Measurements from ENCODE around the gene APOLD1.
"Not testable (repeated sequence)": the region's sequence is repeated elsewhere in the genome, so short reads cannot be mapped to it uniquely, and the experiment has no call there.

The APOLD1 gene

DNA sequence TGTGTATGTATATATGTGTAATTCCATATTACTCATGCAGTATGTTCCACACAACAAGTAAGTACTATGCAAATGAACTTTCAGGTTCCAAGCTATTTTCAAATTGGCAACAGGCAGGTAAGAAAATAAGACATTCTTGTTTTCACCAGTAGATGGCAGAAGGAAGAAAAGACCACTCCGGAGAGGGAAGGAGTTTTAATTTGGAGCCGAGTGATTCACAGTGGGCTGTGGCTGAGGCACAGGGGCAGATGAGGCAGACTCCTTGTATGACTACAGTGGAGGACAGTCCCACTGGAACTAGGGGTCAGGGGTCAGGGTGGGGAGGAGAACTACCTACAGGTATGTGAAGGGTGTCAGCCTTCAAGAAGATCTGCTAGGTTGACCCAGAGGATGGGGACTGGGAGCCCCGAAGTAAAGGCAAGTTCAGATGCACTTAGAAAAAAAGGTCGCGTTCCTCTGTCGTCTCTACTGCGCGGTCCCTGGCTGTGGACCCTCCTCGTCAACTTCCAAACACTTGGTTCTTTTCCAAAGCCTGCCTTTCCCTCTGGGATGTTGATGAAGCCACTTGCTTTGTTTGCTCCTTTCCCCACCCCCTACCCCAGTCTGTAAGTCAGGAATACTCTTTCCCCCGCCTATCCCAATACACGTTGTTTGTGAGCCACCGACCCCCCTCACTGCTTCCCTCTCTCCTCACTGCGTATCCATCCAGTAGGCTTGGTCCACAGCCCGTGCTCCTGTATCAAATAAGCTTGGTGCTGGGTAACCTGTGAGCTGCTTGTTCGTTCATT lies 51.8 kb downstream of the APOLD1 start:
- in situ Hi-C loops (cut with MboI; ENCODE audit: low sequenced_read_pairs): no loop called here

- in situ Hi-C loops (cut with MboI; ENCODE audit: low sequenced_read_pairs): no loop called here
Measured at GRCh38 chr12:12837813-12838153, 52.3 kb downstream of the APOLD1 start.

GRCh38 chr12:12839003-12839395 lies 53.5 kb downstream of the APOLD1 start:
- in situ Hi-C loops (cut with MboI; ENCODE audit: low sequenced_read_pairs): no loop called here

DNA sequence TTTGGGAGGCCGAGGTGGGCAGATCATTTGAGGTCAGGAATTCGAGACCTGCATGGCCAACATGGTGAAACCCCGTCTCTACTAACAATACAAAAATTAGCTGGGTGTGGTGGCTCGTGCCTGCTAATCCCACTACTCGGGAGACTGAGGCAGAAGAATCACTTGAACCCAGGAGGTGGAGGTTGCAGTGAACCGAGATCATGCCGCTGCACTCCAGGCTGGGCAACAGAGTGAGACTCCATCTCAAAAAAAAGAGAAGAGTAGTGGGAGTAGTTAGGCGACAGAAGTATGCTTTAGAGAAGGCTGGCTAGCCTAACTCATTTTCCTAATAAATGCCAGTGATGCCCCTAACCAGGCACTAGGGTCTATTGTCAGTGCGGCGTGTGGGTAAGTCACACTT lies 54.0 kb downstream of the APOLD1 start:
- in situ Hi-C loops (cut with MboI; ENCODE audit: low sequenced_read_pairs): not testable (repeated sequence)

GRCh38 chr12:12839873-12840579 lies 54.6 kb downstream of the APOLD1 start:
- in situ Hi-C loops (cut with MboI; ENCODE audit: low sequenced_read_pairs): no loop called here

DNA sequence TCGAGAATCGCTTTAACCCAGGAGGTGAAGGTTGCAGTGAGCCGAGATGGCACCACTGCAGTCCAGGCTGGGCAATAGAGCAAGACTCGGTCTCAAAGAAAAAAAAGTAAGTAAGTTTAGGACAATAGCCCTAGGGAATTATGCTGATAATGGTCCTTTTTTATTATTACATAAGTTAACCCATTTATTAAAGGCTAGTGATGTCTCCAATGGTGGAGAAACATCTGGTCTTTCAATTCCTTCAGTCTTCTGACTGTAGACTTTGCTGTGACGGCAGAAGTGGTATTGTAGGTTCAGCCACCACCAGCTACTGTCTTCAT lies 55.1 kb downstream of the APOLD1 start:
- in situ Hi-C loops (cut with MboI; ENCODE audit: low sequenced_read_pairs): no loop called here
